GM21528 (cell line): ENCODE results near the gene C1QTNF9B.

Experiments
- ATAC-seq: cut with Tn5 transposase; IDR thresholded peaks from one replicate; pipeline ENCODE4 v1.9.1; 2021; ENCODE audit warnings: mild to moderate bottlenecking, moderate library complexity; ENCODE audit not compliant: unreplicated experiment, low FRiP score

C1QTNF9B gene

DNA sequence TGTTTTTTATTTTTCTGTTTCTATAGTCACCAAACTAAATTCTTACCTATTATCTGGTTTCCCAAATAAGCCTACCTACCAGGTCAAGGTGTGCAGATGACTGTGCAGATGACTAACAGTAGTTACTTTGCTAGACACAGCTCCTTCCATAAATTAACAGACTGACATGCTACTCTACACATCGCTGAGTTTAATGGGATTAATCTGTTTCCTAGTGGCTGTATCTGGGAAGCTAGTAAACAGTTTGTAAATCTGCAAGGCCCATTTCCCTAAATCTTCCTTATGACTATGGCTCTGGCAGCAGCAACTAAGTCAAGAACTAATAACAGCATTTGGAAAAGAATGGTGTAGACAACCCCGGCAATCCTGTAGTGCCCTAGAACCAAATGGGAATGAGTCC, 36.0 kb downstream of the C1QTNF9B start:
- no peak for ATAC-seq

DNA sequence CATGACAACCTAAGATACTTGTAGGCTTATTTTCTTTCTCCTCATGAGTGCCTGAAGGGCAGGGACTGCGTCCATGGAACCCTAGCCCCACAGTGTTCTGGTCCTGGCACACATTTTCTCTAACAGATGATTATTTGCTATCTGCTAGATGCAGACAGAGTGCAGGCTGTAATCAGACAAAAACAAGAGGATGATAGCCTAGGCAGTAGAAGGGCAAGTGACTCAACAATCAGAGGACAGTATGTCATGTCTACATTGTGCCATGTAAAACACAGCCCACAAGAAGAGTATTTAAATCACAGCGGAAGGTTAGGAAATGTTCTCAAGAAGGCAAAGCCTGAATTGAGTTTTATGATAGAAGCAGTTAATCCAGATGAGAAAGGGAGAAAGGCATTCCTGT, 37.4 kb downstream of the C1QTNF9B start:
- no peak for ATAC-seq

DNA sequence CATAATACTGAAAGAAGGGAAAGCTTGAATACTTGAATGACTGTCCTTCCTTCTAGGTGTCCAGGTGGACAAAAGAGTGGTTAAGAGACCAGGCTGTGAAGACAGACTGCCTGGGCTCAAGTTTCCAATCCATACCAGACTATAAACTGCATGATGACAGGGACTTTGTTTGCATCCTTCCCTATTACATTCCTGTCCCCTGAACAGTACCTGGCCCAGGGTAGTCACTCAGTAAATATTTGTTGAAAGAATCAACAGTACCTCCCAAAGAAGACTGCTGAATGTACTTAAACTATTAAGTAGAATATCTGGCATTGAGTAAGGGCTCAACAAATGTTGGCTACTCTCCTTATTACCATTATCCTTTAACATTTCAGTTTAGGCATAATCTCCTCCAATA, 37.8 kb downstream of the C1QTNF9B start:
- no peak for ATAC-seq

DNA sequence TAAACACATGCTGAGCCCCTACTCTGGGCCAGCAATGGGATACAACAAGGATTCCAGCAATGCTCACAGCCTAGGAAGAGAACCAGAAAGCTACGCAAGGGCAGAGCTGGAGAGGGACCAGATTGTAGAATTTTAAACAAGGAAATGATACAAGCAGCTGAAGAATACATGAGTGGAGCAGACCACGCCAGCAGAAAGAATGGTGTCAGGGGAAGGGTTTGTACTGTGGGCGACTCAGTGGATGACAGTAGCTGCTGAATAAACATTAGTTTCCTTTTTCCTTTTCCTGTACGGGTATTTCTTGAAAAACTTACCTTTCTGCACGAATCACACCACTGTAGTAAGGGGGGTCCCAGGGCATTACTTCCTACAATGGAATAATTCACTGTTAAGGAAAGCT, 38.8 kb downstream of the C1QTNF9B start:
- ATAC-seq = no peak

DNA sequence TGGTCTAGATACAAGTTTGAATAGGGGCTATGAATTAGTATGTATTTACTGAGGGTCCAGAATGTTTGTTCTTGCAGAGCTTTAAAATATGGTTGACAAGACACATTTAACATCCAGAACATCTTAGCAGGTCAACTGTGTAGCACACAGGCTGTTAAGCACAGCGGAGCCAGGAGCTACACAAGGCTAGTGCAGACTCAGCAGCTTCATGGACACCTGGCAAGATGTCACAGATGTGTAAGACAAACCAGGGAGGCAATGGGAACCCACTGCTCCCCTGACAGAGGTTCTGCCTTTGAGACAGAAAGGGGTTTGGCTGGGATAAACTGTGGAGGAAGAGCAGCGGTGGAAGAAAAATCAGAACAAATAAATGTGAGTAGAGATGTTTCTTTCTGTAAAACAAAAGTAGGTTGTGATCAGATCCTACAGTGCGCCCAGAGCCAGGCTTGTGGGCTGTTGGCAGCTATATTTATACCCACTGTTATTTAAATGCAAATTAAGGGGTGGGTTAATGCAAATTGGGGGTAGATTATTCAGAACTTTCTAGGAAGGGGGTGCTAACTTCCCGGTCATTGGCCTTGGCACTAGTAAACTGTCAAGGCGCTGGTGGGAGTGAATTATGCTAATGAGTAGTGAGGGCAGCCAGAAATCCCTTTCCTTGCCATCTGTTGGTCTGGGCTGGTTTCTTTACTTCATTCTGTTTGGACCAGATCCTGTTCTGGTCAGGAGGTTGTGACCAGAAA, 41.1 kb downstream of the C1QTNF9B start:
- ATAC-seq = no peak

DNA sequence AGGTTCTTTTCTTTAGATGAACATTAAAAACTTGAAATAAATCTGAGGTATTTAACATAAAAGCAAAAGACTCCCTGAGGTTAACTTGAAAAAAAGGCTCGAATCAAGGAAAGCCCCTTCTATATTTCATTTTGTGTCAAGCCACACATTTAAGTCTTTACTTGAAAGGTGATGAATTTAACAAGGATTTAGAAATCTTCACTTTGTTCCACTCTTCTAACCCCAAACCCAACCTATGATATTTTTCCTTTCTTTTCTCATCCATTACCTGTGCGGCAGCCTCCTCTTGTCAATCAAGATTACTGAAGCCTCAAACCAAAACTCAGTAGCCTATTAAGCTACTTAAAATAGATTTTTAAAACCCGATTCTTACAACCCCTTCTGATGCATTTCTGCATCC, 41.9 kb downstream of the C1QTNF9B start:
- ATAC-seq = no peak

DNA sequence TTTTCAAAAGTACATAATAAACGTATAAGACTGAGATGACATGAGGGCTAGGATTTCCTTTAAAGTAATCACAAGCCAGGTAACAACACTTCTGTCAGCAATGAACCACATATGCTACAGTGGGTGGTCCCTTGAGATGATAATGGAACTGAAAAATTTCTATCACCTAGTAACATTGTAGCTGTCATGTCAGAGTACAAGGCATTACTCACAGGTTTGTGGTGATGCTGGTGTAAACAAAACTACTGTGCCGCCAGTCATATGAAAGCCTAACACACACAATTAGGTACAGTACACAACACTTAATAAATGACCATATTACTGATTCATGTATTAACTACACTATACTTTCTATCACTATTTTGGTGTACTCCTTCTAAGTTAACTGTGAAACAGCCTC, 45.0 kb downstream of the C1QTNF9B start:
- no peak for ATAC-seq

DNA sequence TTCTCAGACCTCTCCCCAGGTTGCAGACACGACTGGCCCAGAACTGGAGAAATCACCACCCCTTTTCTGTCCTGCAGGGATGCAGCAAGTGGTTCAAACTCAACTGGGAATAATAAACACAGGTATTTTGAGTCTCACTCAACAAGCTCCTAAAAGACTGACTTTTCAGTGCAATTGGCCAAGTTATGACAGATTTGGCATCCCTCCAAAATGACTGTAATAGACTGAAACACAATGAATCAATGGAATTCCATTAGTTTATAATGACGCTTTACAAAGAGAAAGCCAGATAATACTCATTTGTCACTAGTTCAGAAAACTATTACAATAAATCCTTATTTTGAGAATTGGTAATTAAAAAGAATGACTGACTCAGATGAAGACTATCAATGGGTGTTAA, 46.2 kb downstream of the C1QTNF9B start:
- no peak for ATAC-seq

DNA sequence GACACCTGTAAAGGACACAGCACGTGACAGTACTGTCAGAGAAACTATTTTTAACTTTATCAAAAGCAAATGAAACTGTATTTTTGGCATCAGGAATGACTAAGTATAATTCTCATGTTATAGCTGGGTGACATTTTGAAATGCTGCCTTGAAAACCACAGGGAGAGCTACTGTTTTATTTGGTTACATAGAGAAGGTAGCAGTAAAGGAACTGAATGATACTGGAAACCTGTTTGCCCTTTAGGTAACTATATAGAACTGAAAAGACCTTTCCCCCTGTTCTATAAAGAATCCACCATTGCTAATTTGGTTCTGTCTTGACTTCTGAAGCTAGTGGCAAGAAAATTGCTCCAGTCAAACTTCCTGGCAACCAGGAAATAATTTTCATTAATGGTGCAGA, 47.2 kb downstream of the C1QTNF9B start:
- ATAC-seq = no peak

DNA sequence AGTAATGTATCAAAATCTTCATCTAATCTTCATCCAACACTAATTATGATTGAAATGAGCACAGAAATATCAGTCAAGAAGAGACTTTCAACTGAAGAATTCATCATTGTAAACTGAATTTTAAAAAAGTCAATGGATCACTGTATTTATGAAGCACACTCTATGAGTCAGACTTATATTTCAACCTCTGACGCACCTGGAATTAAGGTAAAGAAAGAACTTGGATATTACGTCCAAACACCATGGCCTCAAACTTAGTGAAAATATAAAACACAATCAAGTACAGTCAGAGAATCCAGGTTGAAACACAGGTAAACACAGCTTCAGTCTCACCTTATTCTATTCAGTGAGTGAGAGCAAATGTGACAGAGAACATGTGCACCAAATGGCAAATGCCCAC, 47.6 kb downstream of the C1QTNF9B start:
- ATAC-seq = no peak

DNA sequence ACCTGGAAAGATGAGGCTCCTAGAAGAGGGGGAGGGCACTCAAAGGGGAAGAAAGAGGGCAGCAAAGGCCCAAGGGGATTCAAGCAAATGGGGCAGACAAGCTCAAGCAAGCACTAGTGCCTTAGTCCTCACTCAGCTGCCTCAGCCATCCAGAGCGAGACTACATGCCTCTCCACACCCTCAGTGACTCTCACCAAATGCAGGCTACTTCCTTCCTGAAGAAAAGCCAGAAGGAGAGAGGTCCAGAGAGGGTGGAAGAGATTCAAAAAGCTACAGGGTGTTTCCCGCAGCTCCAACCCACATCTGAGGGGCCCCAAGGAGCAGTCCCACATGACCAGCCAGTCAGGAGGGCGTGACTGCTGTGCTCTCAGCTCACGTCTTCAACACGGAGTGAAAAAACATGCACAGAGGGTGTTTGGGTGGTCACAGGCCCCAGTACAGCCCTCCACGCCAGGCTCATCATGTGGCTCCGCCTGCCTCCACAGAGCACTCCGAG, 48.6 kb downstream of the C1QTNF9B start:
- ATAC-seq = no peak

DNA sequence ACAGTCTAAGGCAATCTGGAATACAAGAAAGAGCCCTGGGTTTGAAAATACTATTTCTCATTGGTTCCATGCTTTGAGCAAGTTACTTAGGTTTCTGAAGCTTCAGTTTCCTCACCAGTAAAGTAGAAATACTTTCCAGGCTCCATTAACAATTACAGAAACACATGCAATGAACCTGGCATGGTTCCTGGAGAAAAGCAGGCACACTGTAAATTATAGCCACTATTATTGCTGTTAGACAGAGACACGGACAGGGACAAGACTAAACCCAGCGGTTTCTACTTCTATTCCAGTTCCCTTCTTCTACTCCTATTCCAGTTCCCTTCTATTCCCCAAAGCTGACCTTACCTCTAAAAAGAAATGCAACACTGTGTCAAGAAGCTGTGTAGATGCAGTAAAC, 49.3 kb downstream of the C1QTNF9B start:
- no peak for ATAC-seq

DNA sequence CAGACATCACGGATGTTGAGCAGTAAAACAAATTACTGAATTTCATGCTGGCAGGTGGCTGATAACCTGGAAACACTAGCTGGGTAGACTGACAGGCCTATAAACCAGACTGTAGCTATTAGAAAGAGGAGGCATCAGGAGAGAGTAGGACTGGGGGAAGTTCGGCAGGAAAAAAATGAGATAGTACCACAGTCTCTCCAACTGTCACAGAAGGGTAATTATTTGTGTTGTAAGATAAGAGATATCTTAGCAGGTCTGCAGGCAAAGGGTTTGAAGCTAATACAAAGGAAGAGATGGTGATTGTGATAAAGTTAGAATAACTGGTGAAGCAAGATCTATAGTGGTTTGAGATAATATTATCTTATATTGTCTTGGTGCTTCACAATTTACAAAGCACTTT, 49.8 kb downstream of the C1QTNF9B start:
- no peak for ATAC-seq

DNA sequence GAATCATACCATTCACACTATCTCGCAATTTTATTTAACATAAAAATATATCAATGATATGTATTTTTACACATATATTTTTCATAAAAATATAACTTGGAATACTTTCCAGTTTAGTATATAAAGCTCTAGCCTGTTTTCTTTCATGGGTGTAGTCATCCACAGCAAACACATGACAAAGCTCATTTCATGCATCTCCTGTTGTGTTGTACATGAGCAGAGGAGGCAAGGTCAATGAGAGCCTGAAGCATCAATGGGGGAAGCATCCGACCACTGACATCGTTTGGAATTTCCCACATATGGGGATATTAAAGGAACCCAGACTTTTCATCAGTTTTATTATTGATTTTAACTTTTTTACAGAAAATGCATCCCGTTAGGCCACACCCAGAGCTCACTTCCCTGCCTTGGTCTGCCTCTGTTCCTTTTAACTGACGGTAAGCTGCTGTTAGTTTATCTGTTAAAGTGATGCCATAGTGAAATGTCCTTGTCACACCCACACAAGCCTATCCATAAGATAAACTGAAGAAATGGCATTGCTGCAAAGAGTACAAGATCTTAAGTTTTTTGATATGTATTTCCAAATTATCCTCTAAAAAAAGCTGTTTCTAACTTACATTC, 52.1 kb downstream of the C1QTNF9B start:
- ATAC-seq = peak; percentile 36

DNA sequence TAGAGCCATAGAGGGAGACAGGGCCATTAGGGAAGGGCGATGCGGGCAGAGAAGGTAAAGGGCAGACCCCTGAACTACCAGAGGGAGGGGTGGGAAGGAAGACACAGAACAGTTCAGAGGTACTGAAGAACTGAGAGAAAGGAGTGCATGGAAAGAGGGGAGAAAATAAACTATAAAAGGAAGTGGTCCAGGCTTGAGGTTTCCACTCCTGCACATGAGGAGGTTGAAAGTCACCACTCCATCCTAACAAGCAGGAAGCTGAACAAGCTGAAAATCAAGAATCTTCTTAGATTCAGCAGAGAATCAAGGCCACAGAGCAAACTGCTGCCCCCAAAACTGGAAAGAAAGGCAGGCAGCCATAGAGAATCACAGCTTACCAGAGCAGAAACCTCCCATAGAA, 53.2 kb downstream of the C1QTNF9B start:
- no peak for ATAC-seq

DNA sequence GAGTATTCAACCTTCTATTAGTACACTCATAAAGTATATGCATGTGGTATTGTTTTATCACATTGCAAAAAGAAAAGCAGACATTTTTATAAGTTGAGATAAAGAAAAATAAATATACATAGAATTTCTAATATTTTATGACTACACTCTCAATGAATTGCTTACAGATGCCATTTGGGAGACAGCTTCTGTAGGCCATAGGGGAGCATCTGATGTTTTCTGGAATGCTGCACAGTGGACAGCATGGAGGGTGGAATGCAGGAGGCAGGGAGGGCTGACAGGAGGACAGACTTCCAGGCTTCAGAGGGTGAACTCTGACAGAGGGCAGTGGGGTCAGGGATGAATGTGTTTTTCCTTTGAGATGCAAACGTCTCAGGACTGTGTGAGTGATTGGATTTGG, 53.9 kb downstream of the C1QTNF9B start:
- ATAC-seq = no peak

DNA sequence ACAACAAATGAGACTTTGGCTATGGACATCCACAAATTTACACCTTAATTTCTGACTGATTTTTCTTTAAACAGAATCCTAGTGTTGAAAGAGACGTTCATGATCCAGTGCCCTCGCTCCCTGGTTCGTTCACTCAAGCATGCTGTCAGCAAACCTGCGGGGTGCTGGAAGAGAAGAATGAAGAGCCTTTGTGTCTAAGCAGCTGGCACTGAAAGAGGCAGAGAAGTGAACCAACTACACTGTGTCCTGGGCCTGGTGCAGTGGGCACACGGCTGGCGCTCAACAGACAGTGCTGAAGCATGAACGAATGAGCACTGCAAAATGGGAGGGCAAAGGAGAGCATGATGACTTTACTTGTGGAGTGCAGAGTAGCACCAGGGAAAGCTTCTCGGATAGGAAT, 54.9 kb downstream of the C1QTNF9B start:
- no peak for ATAC-seq
